GM23338 (cell line): ENCODE measurements around the gene MRPS5. TPM values are rescaled to one million over a fixed set of nuclear protein-coding genes. Genes with fewer than 3 reads are reported as not detected.

Source experiments
- ATAC-seq: fragments of 200-7000 bp; cut with Tn5 transposase; 3 replicates; pipeline ENCODE4 v1.9.1; 2020
- DNase-seq: peaks from one replicate; pipeline ENCODE4 v3.0.0-alpha.2; 2015; ENCODE audit warnings: low spot score
- H2AFZ ChIP-seq: fragments of 200-600 bp; sonication (generic); 2 replicates; pipeline ENCODE4 v1.8.0; 2016; ENCODE audit warnings: antibody characterized with exemption, mild to moderate bottlenecking, moderate library complexity
- H3F3A ChIP-seq: fragments of 200-600 bp; sonication (generic); replicated peaks from 2 replicates; pipeline ENCODE4 v1.8.0; 2017; ENCODE audit warnings: antibody characterized with exemption, mixed run types, low read depth
- H3K27ac ChIP-seq: fragments of 200-600 bp; sonication (generic); 2 replicates; pipeline ENCODE4 v1.6.1; 2016; ENCODE audit warnings: low read depth
- H3K27me3 ChIP-seq: fragments of 200-600 bp; sonication (generic); 2 replicates; pipeline ENCODE4 v1.8.0; 2016; ENCODE audit warnings: mild to moderate bottlenecking, mixed run types, moderate library complexity; ENCODE audit not compliant: insufficient read depth
- H3K36me3 ChIP-seq: fragments of 200-600 bp; sonication (generic); 2 replicates; pipeline ENCODE4 v1.8.0; 2016; ENCODE audit warnings: mild to moderate bottlenecking; ENCODE audit not compliant: insufficient read depth
- H3K4me1 ChIP-seq: fragments of 200-600 bp; sonication (generic); 2 replicates; pipeline ENCODE4 v1.8.0; 2016; ENCODE audit warnings: mild to moderate bottlenecking, moderate library complexity; ENCODE audit not compliant: insufficient read depth
- H3K4me2 ChIP-seq: fragments of 200-600 bp; sonication (generic); 2 replicates; pipeline ENCODE4 v1.7.1; 2017; ENCODE audit warnings: mixed run types
- H3K4me3 ChIP-seq: fragments of 200-600 bp; sonication (generic); 2 replicates; pipeline ENCODE4 v1.6.1; 2016; ENCODE audit warnings: mixed run types
- H3K79me2 ChIP-seq: fragments of 200-600 bp; sonication (generic); replicated peaks from 2 replicates; pipeline ENCODE4 v1.8.0; 2017; ENCODE audit warnings: mild to moderate bottlenecking; ENCODE audit not compliant: insufficient read depth
- H3K9me2 ChIP-seq: fragments of 200-600 bp; sonication (generic); 2 replicates; pipeline ENCODE4 v1.8.0; 2017; ENCODE audit not compliant: insufficient read depth
- H4K20me1 ChIP-seq: fragments of 200-600 bp; sonication (generic); replicated peaks from 2 replicates; pipeline ENCODE4 v1.8.0; 2017; ENCODE audit warnings: mild to moderate bottlenecking; ENCODE audit not compliant: insufficient read depth
- H3K27ac Mint-ChIP-seq: 2 replicates; pipeline ENCODE4 v1.8.0; 2020; ENCODE audit warnings: inconsistent platforms, mild to moderate bottlenecking, moderate library complexity, mixed read lengths
- H3K27me3 Mint-ChIP-seq: 3 replicates; pipeline ENCODE4 v1.8.0; 2022; ENCODE audit warnings: low read depth, mild to moderate bottlenecking, moderate library complexity, mixed read lengths, inconsistent platforms; ENCODE audit not compliant: insufficient read depth, poor library complexity
- H3K36me3 Mint-ChIP-seq: 3 replicates; pipeline ENCODE4 v1.8.0; 2021; ENCODE audit warnings: low read depth, mild to moderate bottlenecking, inconsistent platforms, moderate library complexity, mixed read lengths
- H3K4me1 Mint-ChIP-seq: 3 replicates; pipeline ENCODE4 v1.8.0; 2020; ENCODE audit warnings: mild to moderate bottlenecking, inconsistent platforms, mixed read lengths
- H3K4me3 Mint-ChIP-seq: 3 replicates; pipeline ENCODE4 v1.8.0; 2021; ENCODE audit warnings: moderate library complexity, mild to moderate bottlenecking, inconsistent platforms, mixed read lengths
- H3K9me3 Mint-ChIP-seq: 3 replicates; pipeline ENCODE4 v1.8.0; 2020; ENCODE audit warnings: moderate library complexity, mild to moderate bottlenecking, inconsistent platforms, mixed read lengths
- CREB1 ChIP-seq: fragments of 250-450 bp; sonication (Bioruptor Pico); IDR thresholded peaks from 2 replicates; pipeline ENCODE4 v1.5.0; 2020; ENCODE audit warnings: low read depth, mild to moderate bottlenecking, moderate library complexity
- CTCF ChIP-seq, 2 experiments: fragments of 200-600 bp in 1 of 2; sonication (generic) in 1 of 2; conservative IDR thresholded peaks; 2 replicates each; pipeline versions ENCODE4 v1.5.1 to v1.6.1; 2016 to 2017; ENCODE audit warnings: antibody characterized with exemption in 2 of 2, low read depth in 2 of 2, mild to moderate bottlenecking in 2 of 2, moderate library complexity in 1 of 2
- ETS1 ChIP-seq: IDR thresholded peaks from 2 replicates; pipeline ENCODE4 v1.6.1; 2016; ENCODE audit warnings: antibody characterized with exemption
- EZH2 ChIP-seq: fragments of 200-600 bp; sonication (generic); IDR thresholded peaks from one replicate; pipeline ENCODE4 v1.8.0; 2017; ENCODE audit warnings: antibody characterized with exemption, mild to moderate bottlenecking, low read depth; ENCODE audit not compliant: unreplicated experiment
- EZH2phosphoT487 ChIP-seq: fragments of 200-600 bp; sonication (generic); IDR thresholded peaks from one replicate; pipeline ENCODE4 v1.8.1; 2018; ENCODE audit warnings: antibody characterized with exemption; ENCODE audit not compliant: unreplicated experiment
- JUNB ChIP-seq: IDR thresholded peaks from one replicate; pipeline ENCODE4 v1.6.1; 2016; ENCODE audit warnings: antibody characterized with exemption; ENCODE audit not compliant: unreplicated experiment
- NANOG ChIP-seq: IDR thresholded peaks from 2 replicates; pipeline ENCODE4 v1.6.1; 2016; ENCODE audit warnings: antibody characterized with exemption, borderline replicate concordance
- POLR2AphosphoS5 ChIP-seq: IDR thresholded peaks from 2 replicates; pipeline ENCODE4 v1.6.1; 2016; ENCODE audit warnings: antibody characterized with exemption, low read depth
- REST ChIP-seq: IDR thresholded peaks from one replicate; pipeline ENCODE4 v1.6.1; 2018; ENCODE audit warnings: antibody characterized with exemption; ENCODE audit not compliant: unreplicated experiment
- STAT1 ChIP-seq: IDR thresholded peaks from one replicate; pipeline ENCODE4 v1.6.1; 2016; ENCODE audit warnings: antibody characterized with exemption; ENCODE audit not compliant: unreplicated experiment
- ZNF114 ChIP-seq: fragments of 250-450 bp; sonication (Bioruptor Pico); IDR thresholded peaks from 2 replicates; pipeline ENCODE4 v1.5.0; 2020; ENCODE audit warnings: mild to moderate bottlenecking, moderate library complexity
- ZNF331 ChIP-seq: fragments of 250-450 bp; sonication (Bioruptor Pico); IDR thresholded peaks from 2 replicates; pipeline ENCODE4 v1.5.0; 2020; ENCODE audit warnings: low read depth, mild to moderate bottlenecking, moderate library complexity
- polyA plus RNA-seq: library from polyadenylated mRNA; unstranded; fragments of >200 nt; fragmentation: Nextera tagmentation; extraction: Ambion mirVana; gene quantifications from 2 replicates; pipeline ENCODE4 v1.2.1, GENCODE V29; 2016
- total RNA-seq: library from RNA; depleted of rRNA; stranded (reverse); fragments of >200 nt; shearing (Covaris generic); gene quantifications from 2 replicates; pipeline ENCODE4 v1.2.3, GENCODE V29; 2014

The MRPS5 gene
- total and polyA plus RNA-seq, 2 experiments from 2014 or later = 51.9 to 79.0 TPM

GRCh38 chr2:95073856-95074662, 47.5 kb downstream of the MRPS5 start (continued):
- TF ChIP-seq CTCF (conservative IDR thresholded peaks at IDR 0.05; ENCODE audit: low read depth in 2 of 2) (no peak), EZH2 (no peak)

- H3K27me3 Mint-ChIP-seq = peaks cover 12% of the 10 kb centered on the region
- peaks cover 3% of the 10 kb centered on the region; the same call in 2 of the 3 replicates for H3K4me1 Mint-ChIP-seq
- H3K4me2 ChIP-seq = no peak overlapping the region
- TF ChIP-seq CREB1 (CRISPR knock-in tag) = no peak
- no peak for TF ChIP-seq POLR2AphosphoS5
- no peak overlapping the region for H3K27ac Mint-ChIP-seq
- no peak for ATAC-seq
- 0 out of 2 replicates have a peak, but pooled peaks cover 2% of the 10 kb centered on the region for H3K4me1 ChIP-seq
- H3F3A ChIP-seq = no peaks in the 10 kb centered on the region
- H3K27me3 ChIP-seq = peaks cover 9% of the 10 kb centered on the region; the same call in 1 of the 2 replicates
- H3K9me2 ChIP-seq = no peaks in the 10 kb centered on the region
- H4K20me1 ChIP-seq = no peaks in the 10 kb centered on the region; the same call in 1 of the 2 replicates
- H3K36me3 ChIP-seq = no peaks in the 10 kb centered on the region
- no peaks in the 10 kb centered on the region for H3K79me2 ChIP-seq
- H3K9me3 Mint-ChIP-seq = no peaks in the 10 kb centered on the region
- no peak overlapping the region for H3K27ac ChIP-seq
- no peak overlapping the region for H3K4me3 ChIP-seq
- no peak overlapping the region for H2AFZ ChIP-seq
- H3K4me3 Mint-ChIP-seq = no peak overlapping the region
- H3K36me3 Mint-ChIP-seq = no peaks in the 10 kb centered on the region
- no peak for DNase-seq
These were observed 49.2 kb downstream of the MRPS5 start for GRCh38 chr2:95072424-95072823.

- no peak for DNase-seq
- ATAC-seq = no peak
These were observed 49.8 kb downstream of the MRPS5 start for GRCh38 chr2:95071856-95072255.

More at GRCh38 chr2:95071856-95072255, 49.8 kb downstream of the MRPS5 start:
- Histone ChIP-seq H3K27ac (no peak overlapping the region), H3K27me3 (0 out of 2 replicates have a peak, but pooled peaks cover 7% of the 10 kb centered on the region), H2AFZ (no peak overlapping the region), H3K9me2 (no peaks in the 10 kb centered on the region), H3K4me3 (no peak overlapping the region), H3K79me2 (no peaks in the 10 kb centered on the region), H3K4me1 (no peaks in the 10 kb centered on the region), H3K36me3 (no peaks in the 10 kb centered on the region), H3K4me2 (no peak overlapping the region), H4K20me1 (no peaks in the 10 kb centered on the region; the same call in 1 of the 2 replicates), H3F3A (no peaks in the 10 kb centered on the region)
- Mint-ChIP-seq H3K4me1 (no peaks in the 10 kb centered on the region), H3K4me3 (no peak overlapping the region), H3K9me3 (no peaks in the 10 kb centered on the region), H3K27ac (no peak overlapping the region), H3K27me3 (peaks cover 10% of the 10 kb centered on the region), H3K36me3 (no peaks in the 10 kb centered on the region)
- TF ChIP-seq NANOG (no peak), STAT1 (no peak), CREB1 (CRISPR knock-in tag) (no peak), ZNF114 (CRISPR knock-in tag) (no peak), CTCF (conservative IDR thresholded peaks at IDR 0.05; ENCODE audit: low read depth in 2 of 2) (no peak), EZH2 (no peak), ZNF331 (no peak), ETS1 (no peak), REST (no peak), POLR2AphosphoS5 (no peak), JUNB (no peak), EZH2phosphoT487 (no peak)
